SK-N-MC (cell line): Measurements from ENCODE around the gene PTPRN2.

Experiments used
- EZH2 ChIP-seq: fragments of 200-600 bp; sonication (generic); IDR thresholded peaks from one replicate; pipeline ENCODE4 v1.6.1; 2017; ENCODE audit warnings: antibody characterized with exemption
- POLR2AphosphoS5 ChIP-seq: IDR thresholded peaks from 2 replicates; pipeline ENCODE4 v1.6.1; 2012; ENCODE audit warnings: mild to moderate bottlenecking, low read depth, low read length, borderline replicate concordance

- TF ChIP-seq POLR2AphosphoS5, result no peak
- TF ChIP-seq EZH2, result no peak
Measured at GRCh38 chr7:158549176-158549615, 38.4 kb downstream of the PTPRN2 start.
